Hepatocyte (in vitro differentiated cells): ENCODE measurements around the gene SGTB. TPM values are rescaled to one million over a fixed set of nuclear protein-coding genes. Genes with fewer than 3 reads are reported as not detected.
"Not testable (repeated sequence)": the region's sequence is repeated elsewhere in the genome, so short reads cannot be mapped to it uniquely, and the experiment has no call there.

Experiments
- DNase-seq: peaks from one replicate; pipeline ENCODE4 v3.0.0-alpha.2; 2016; ENCODE audit warnings: low spot score
- H2AFZ ChIP-seq: fragments of 200-600 bp; sonication (generic); 2 replicates; pipeline ENCODE4 v1.6.0; 2016; ENCODE audit warnings: antibody characterized with exemption, mild to moderate bottlenecking
- H3K27ac ChIP-seq: fragments of 200-600 bp; sonication (generic); 2 replicates; pipeline ENCODE4 v1.5.1; 2016; ENCODE audit warnings: mild to moderate bottlenecking
- H3K27me3 ChIP-seq: fragments of 200-600 bp; sonication (generic); 2 replicates; pipeline ENCODE4 v1.6.1; 2016
- H3K36me3 ChIP-seq: fragments of 200-600 bp; sonication (generic); replicated peaks from 2 replicates; pipeline ENCODE4 v1.5.1; 2016; ENCODE audit warnings: low read depth; ENCODE audit not compliant: insufficient read depth
- H3K4me1 ChIP-seq: fragments of 200-600 bp; sonication (generic); 2 replicates; pipeline ENCODE4 v1.5.1; 2016; ENCODE audit warnings: mild to moderate bottlenecking, moderate library complexity; ENCODE audit not compliant: insufficient read depth
- H3K4me2 ChIP-seq: fragments of 200-600 bp; sonication (generic); 2 replicates; pipeline ENCODE4 v1.6.0; 2016
- H3K4me3 ChIP-seq: fragments of 200-600 bp; sonication (generic); 2 replicates; pipeline ENCODE4 v1.5.1; 2016; ENCODE audit warnings: mild to moderate bottlenecking
- H3K79me2 ChIP-seq: fragments of 200-600 bp; sonication (generic); 2 replicates; pipeline ENCODE4 v1.6.0; 2017; ENCODE audit warnings: mild to moderate bottlenecking
- H3K9me2 ChIP-seq: fragments of 200-600 bp; sonication (generic); replicated peaks from 2 replicates; pipeline ENCODE4 v1.6.0; 2017; ENCODE audit warnings: mild to moderate bottlenecking; ENCODE audit not compliant: insufficient read depth
- H3K9me3 ChIP-seq: fragments of 200-600 bp; sonication (generic); 2 replicates; pipeline ENCODE4 v1.5.1; 2016; ENCODE audit warnings: low read depth, mild to moderate bottlenecking
- H4K20me1 ChIP-seq: fragments of 200-600 bp; sonication (generic); 2 replicates; pipeline ENCODE4 v1.6.0; 2016; ENCODE audit warnings: mild to moderate bottlenecking; ENCODE audit not compliant: insufficient read depth, poor library complexity, severe bottlenecking
- EZH2 ChIP-seq: fragments of 200-600 bp; sonication (generic); IDR thresholded peaks from 2 replicates; pipeline ENCODE4 v1.6.1; 2016; ENCODE audit warnings: antibody characterized with exemption, mild to moderate bottlenecking, borderline replicate concordance
- EZH2phosphoT487 ChIP-seq: fragments of 200-600 bp; sonication (generic); IDR thresholded peaks from one replicate; pipeline ENCODE4 v1.6.1; 2018; ENCODE audit warnings: antibody characterized with exemption, mild to moderate bottlenecking, low read depth, moderate library complexity; ENCODE audit not compliant: unreplicated experiment, severe bottlenecking
- WGBS: methylation state at CpG from one replicate; pipeline ENCODE4 v1.1.6; 2016; ENCODE audit warnings: low lambda C conversion rate; ENCODE audit errors: missing lambda C conversion rate; 5-methylcytosine and 5-hydroxymethylcytosine counted together
- polyA plus RNA-seq: library from polyadenylated mRNA; unstranded; fragments of >200 nt; fragmentation: Nextera tagmentation; extraction: Ambion mirVana; gene quantifications from 2 replicates; pipeline ENCODE4 v1.2.1, GENCODE V29; 2016
- total RNA-seq: library from RNA; depleted of rRNA; stranded (reverse); fragments of >200 nt; gene quantifications from 2 replicates; pipeline ENCODE4 v1.2.3, GENCODE V29; 2014
- TF ChIP-seq, protein P1 (sequence below): fragments of 200-600 bp; sonication (generic); IDR thresholded peaks from 2 replicates; pipeline ENCODE4 v1.5.1; 2016; ENCODE audit warnings: antibody characterized with exemption, mild to moderate bottlenecking; ENCODE audit not compliant: poor library complexity

Gene SGTB
- total and polyA plus RNA-seq, 2 experiments from 2014 or later, result 3.6 to 9.0 TPM

DNA sequence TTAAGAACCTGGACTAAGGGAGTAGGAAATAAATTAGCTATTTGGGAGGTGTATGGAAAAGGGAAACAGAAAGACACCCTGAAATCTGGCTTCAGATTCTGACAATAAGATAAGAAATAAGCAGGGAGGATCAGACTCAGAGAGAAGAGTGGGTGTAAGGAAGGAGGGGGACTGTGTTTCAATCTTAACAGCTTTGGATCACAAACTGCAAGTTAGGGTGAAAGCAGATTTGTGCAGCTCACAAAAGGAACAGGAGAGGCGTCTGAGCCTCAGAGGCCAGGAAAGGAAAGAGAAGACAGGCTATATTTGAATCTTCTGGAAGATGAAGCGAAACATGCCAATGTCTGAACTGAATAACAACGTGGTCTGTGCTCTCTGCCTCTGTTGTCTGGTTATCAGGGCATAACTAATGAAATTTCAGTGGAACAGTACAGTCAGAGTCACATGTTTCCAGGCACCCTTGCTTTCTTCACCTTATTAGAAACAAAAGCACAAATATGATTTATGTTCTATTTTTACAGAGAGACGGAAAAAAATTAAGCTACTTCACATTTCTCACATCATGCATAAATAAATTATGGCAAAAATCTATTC is 26.6 kb downstream of the SGTB start:
- Histone ChIP-seq H3K9me2 (no peaks in the 10 kb centered on the region), H3K79me2 (no peaks in the 10 kb centered on the region)
- WGBS, result 86% methylated on average over 4 of the region's 4 CpGs

DNA sequence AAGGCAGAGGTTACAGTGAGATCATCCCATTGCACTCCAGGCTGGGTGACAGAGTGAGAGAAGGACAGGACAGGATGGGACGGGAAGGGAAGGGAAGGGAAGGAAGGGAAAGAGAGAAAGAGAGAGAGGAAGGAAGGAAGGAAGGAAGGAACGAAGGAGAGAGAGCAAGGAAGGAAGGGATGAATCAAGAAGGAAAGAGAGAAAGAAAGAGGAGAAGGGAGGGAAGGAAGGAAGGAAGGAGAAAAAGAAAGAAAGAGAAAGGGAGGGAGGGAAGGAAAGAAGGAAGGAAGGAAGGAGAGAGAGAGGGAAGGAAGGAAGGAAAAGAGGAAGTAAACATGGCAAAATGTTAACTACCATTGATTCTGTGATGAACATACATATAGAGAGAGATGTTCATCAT is 28.8 kb downstream of the SGTB start:
- Histone ChIP-seq H3K27ac (no peak overlapping the region), H3K79me2 (no peaks in the 10 kb centered on the region), H3K27me3 (no peaks in the 10 kb centered on the region), H2AFZ (no peak overlapping the region), H3K4me1 (no peaks in the 10 kb centered on the region), H4K20me1 (no peaks in the 10 kb centered on the region), H3K4me2 (no peak overlapping the region), H3K9me3 (no peaks in the 10 kb centered on the region), H3K4me3 (no peak overlapping the region), H3K9me2 (no peaks in the 10 kb centered on the region), H3K36me3 (no peaks in the 10 kb centered on the region)
- DNase-seq, result no peak
- 74% methylated on average over 2 of the region's 2 CpGs for WGBS
- no peak for TF ChIP-seq EZH2phosphoT487
- TF ChIP-seq, protein P1, sequence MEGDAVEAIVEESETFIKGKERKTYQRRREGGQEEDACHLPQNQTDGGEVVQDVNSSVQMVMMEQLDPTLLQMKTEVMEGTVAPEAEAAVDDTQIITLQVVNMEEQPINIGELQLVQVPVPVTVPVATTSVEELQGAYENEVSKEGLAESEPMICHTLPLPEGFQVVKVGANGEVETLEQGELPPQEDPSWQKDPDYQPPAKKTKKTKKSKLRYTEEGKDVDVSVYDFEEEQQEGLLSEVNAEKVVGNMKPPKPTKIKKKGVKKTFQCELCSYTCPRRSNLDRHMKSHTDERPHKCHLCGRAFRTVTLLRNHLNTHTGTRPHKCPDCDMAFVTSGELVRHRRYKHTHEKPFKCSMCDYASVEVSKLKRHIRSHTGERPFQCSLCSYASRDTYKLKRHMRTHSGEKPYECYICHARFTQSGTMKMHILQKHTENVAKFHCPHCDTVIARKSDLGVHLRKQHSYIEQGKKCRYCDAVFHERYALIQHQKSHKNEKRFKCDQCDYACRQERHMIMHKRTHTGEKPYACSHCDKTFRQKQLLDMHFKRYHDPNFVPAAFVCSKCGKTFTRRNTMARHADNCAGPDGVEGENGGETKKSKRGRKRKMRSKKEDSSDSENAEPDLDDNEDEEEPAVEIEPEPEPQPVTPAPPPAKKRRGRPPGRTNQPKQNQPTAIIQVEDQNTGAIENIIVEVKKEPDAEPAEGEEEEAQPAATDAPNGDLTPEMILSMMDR, result no peak
- TF ChIP-seq EZH2, result no peak

More for the DNA sequence above, 26.6 kb downstream of the SGTB start:
- H3K27ac ChIP-seq, result no peak overlapping the region
- H4K20me1 ChIP-seq, result no peaks in the 10 kb centered on the region
- H3K27me3 ChIP-seq, result no peaks in the 10 kb centered on the region
- H2AFZ ChIP-seq, result no peak overlapping the region
- no peaks in the 10 kb centered on the region for H3K36me3 ChIP-seq
- DNase-seq, result no peak
- no peaks in the 10 kb centered on the region for H3K4me1 ChIP-seq
- H3K4me2 ChIP-seq, result no peak overlapping the region
- TF ChIP-seq EZH2phosphoT487, result no peak
- TF ChIP-seq, protein P1, result no peak
- TF ChIP-seq EZH2, result no peak
- H3K9me3 ChIP-seq, result no peaks in the 10 kb centered on the region
- no peak overlapping the region for H3K4me3 ChIP-seq

DNA sequence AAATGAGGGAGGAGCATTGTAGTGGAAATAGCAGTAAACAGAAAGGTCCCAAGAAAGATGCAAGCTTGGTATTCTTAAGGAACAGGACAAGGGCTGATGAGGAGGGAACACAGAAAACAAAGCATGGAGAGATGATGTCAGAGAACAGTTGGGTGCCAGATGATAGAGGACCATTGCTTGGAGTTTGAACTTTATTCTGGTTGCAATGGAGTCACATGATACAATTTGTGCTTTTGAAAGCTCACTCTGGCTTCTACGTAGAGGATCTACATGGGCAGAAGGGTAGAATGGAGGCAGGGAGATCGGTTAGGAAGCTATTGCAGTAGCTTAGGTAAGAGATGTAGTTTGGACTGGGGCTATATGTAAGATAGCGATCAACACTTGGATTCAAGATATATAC is 39.8 kb downstream of the SGTB start:
- no peaks in the 10 kb centered on the region for H3K9me3 ChIP-seq
- H3K79me2 ChIP-seq, result no peaks in the 10 kb centered on the region
- DNase-seq, result no peak
- no peaks in the 10 kb centered on the region for H4K20me1 ChIP-seq
- no peak overlapping the region for H2AFZ ChIP-seq
- no peak overlapping the region for H3K4me3 ChIP-seq
- H3K9me2 ChIP-seq, result no peaks in the 10 kb centered on the region
- H3K4me1 ChIP-seq, result no peaks in the 10 kb centered on the region
- no peak overlapping the region for H3K4me2 ChIP-seq
- WGBS, result 97% methylated on average over 3 of the region's 3 CpGs
- no peaks in the 10 kb centered on the region for H3K27me3 ChIP-seq
- H3K36me3 ChIP-seq, result no peaks in the 10 kb centered on the region
- no peak overlapping the region for H3K27ac ChIP-seq
- no peak for TF ChIP-seq EZH2phosphoT487
- TF ChIP-seq, protein P1, result no peak
- no peak for TF ChIP-seq EZH2

DNA sequence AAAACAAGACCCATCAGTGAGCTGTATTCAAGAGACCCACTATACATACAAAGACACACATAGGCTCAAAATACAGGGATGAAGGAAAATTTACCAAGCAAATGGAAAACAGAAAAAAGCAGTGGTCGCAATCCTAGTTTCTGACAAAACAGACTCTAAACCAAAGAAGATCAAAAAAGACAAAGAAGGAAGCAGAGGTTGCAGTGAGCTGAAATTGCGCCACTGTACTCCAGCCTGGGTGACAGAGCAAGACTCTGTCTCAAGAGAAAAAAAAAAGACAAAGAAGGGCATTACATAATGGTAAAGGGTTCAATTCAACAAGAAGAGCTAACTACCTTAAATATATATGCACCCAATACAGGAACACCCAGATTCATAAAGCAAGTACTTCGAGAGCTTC is 45.9 kb downstream of the SGTB start:
- not testable (repeated sequence) for H3K36me3 ChIP-seq, H3K4me2 ChIP-seq, DNase-seq, H3K4me1 ChIP-seq, H4K20me1 ChIP-seq, H3K27me3 ChIP-seq, H3K9me2 ChIP-seq, H2AFZ ChIP-seq, H3K27ac ChIP-seq, H3K79me2 ChIP-seq, H3K9me3 ChIP-seq, H3K4me3 ChIP-seq
- 87% methylated on average over 3 of the region's 3 CpGs for WGBS
